ENCODE measurements around the gene PRKAR1B.

Gene PRKAR1B

DNA sequence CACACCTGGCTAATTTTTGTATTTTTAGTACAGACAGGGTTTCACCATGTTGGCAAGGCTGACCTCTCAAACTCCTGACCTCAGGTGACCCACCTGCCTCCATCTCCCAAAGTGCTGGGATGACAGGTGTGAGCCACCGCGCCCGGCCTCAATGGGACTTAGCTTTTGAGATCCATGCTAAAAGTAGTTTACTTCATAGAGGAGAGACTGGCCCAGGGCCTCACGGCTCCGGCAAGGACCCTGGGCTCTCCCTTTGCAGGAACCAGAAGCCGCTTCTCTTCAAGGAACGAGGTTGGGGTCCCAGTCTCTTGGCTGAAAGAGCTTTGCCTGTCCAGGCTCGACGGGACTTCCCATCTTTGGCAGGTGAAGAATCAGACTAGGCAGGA is 30.7 kb downstream of the PRKAR1B start:
- Histone ChIP-seq H3K9me3 (ENCODE audit: insufficient read depth, low read depth, low read length) (no peaks in the 10 kb centered on the region; the same call in 1 of the 2 replicates), H3K36me3 (ENCODE audit: insufficient read depth, low read depth, low read length) (peaks cover 22% of the 10 kb centered on the region; the same call in 1 of the 2 replicates), H3K27me3 (ENCODE audit: insufficient read depth, low read length) (no peaks in the 10 kb centered on the region), H3K27ac (ENCODE audit: low read length) (no peak overlapping the region), H3K4me3 (ENCODE audit: low read length) (no peak overlapping the region), H3K9ac (ENCODE audit: low read depth, low read length) (no peak overlapping the region), H3K4me1 (ENCODE audit: insufficient read depth, low read length) (no peaks in the 10 kb centered on the region)

DNA sequence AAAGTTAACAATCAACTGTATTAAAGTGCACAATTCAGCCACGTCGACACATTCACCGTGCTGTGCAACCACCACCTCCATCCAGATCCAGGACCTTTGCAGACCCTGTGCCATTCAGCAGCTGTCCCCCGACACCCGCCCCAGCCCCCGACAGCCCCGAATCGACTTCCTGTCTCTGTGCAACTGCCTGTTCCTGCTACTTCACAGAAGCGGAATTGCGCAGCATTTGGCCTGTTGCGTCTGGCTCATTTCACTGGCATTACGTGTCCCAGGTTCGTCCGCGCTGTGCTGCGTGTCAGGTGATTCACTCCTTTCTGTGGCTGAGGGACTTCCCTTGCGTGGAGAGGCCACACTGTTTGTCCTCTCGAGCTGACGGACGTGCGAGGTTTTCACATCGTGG is 33.8 kb downstream of the PRKAR1B start:
- Histone ChIP-seq H3K4me1 (ENCODE audit: insufficient read depth, low read length) (no peaks in the 10 kb centered on the region), H3K9ac (ENCODE audit: low read depth, low read length) (no peak overlapping the region), H3K27me3 (ENCODE audit: insufficient read depth, low read length) (no peaks in the 10 kb centered on the region), H3K4me3 (ENCODE audit: low read length) (no peak overlapping the region), H3K27ac (ENCODE audit: low read length) (no peak overlapping the region), H3K36me3 (ENCODE audit: insufficient read depth, low read depth, low read length) (peaks cover 14% of the 10 kb centered on the region; the same call in 1 of the 2 replicates), H3K9me3 (ENCODE audit: insufficient read depth, low read depth, low read length) (peaks cover 13% of the 10 kb centered on the region)

DNA sequence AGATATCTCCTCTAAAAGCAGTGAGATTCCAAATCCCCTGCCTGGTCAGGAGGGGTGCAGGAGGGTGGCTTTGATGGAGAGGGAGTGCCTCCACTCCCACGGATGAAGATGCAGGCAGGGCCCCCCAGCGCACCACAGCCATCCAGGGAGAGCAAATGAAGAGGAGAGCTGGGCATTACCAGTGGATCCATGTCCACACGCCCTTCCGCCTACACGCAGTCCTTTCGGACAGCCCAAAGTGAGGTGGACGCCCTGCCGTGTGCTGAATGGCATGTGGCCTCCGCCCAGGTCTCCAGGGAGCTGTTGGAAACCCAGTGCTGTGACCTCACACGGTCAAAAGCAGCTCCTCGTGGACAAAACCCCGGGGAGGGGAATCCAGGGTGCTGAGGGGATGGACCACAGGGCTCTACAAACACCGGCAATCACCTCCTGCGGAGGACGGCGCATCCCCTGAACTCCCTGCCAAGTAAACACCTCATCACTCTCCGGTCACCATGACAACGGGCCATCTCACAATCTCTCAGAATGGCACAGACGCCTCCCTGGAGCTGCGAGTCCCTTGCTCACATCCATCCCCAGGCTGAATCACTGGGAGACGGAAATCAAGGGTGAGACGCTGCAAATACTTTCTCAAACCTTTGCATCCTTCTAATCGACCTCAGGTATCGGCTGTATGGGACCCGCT is 35.6 kb downstream of the PRKAR1B start:
- Histone ChIP-seq H3K4me3 (ENCODE audit: low read length) (no peak overlapping the region), H3K36me3 (ENCODE audit: insufficient read depth, low read depth, low read length) (peaks cover 19% of the 10 kb centered on the region; the same call in 1 of the 2 replicates), H3K9ac (ENCODE audit: low read depth, low read length) (no peak overlapping the region)

DNA sequence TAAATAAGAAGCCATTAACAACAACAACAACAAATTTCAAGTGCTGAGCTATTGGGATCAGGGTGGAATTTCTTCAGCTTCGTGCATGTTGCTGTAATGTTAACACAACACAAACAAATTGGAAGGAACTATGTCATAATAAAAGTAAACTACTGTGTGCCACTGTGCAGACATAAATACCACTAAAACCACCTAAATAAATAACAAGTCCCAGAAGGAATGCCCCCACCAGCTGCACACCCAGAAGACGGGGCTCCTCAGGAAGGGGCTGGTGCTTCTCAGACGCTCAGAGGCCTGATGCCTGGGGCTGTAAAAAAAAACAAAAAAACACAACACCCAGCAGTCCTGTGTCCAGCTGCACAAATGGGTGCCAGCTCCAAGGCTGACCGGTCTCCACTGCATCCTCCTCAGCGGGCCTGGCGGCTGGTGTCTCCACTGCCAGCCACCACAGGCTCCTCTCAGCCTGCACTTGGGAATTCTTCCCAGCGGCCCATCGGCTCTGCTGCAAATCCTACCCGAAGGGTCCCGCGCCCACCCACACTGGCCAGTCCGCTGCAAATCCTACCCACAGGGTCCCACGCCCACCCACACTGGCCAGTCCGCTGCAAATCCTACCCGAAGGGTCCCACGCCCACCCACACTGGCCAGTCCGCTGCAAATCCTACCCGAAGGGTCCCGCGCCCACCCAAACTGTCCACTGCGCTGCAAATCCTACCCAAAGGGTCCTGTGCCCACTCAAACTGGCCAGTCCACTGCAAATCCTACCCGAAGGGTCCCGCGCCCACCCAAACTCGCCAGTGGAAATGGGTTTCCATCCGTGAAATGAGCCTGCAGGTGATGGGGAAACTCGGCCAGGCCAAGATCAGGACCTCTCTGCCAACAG is 36.4 kb downstream of the PRKAR1B start:
- Histone ChIP-seq H3K36me3 (ENCODE audit: insufficient read depth, low read depth, low read length) (peaks cover 23% of the 10 kb centered on the region; the same call in 1 of the 2 replicates), H3K4me3 (ENCODE audit: low read length) (no peak overlapping the region), H3K27ac (ENCODE audit: low read length) (no peak overlapping the region), H3K4me1 (ENCODE audit: insufficient read depth, low read length) (no peaks in the 10 kb centered on the region), H3K9me3 (ENCODE audit: insufficient read depth, low read depth, low read length) (peaks cover 34% of the 10 kb centered on the region), H3K27me3 (ENCODE audit: insufficient read depth, low read length) (no peaks in the 10 kb centered on the region), H3K9ac (ENCODE audit: low read depth, low read length) (no peak overlapping the region)

More for the DNA sequence above, 35.6 kb downstream of the PRKAR1B start:
- peaks cover 27% of the 10 kb centered on the region for H3K9me3 ChIP-seq (ENCODE audit: insufficient read depth, low read depth, low read length)
- no peaks in the 10 kb centered on the region for H3K4me1 ChIP-seq (ENCODE audit: insufficient read depth, low read length)
- H3K27me3 ChIP-seq (ENCODE audit: insufficient read depth, low read length): no peaks in the 10 kb centered on the region
- no peak overlapping the region for H3K27ac ChIP-seq (ENCODE audit: low read length)

DNA sequence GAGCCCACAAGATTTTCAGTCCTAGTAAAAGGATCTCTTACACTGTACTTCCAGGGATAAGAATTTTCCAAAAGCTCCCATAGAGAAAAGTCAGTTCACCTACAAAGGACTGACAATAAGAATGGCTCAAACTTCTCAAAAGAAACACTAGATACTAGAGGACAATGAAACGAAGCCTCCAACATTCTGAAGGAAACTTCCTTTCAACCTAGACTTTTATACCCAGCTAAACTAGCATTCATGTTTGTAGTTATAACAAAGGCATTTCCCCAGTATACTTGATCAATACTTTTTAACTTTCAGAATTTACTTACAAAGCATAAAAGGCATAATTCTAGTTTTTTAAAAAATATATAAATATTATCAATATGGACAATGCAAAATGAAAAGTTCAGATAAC is 41.5 kb downstream of the PRKAR1B start:
- H3K27me3 ChIP-seq (ENCODE audit: insufficient read depth, low read length): no peaks in the 10 kb centered on the region
- H3K4me3 ChIP-seq (ENCODE audit: low read length): no peak overlapping the region
- peaks cover 27% of the 10 kb centered on the region; the same call in 1 of the 2 replicates for H3K36me3 ChIP-seq (ENCODE audit: insufficient read depth, low read depth, low read length)
- H3K9me3 ChIP-seq (ENCODE audit: insufficient read depth, low read depth, low read length): peaks cover 39% of the 10 kb centered on the region
- no peak overlapping the region for H3K27ac ChIP-seq (ENCODE audit: low read length)
- H3K4me1 ChIP-seq (ENCODE audit: insufficient read depth, low read length): no peaks in the 10 kb centered on the region
- H3K9ac ChIP-seq (ENCODE audit: low read depth, low read length): no peak overlapping the region

DNA sequence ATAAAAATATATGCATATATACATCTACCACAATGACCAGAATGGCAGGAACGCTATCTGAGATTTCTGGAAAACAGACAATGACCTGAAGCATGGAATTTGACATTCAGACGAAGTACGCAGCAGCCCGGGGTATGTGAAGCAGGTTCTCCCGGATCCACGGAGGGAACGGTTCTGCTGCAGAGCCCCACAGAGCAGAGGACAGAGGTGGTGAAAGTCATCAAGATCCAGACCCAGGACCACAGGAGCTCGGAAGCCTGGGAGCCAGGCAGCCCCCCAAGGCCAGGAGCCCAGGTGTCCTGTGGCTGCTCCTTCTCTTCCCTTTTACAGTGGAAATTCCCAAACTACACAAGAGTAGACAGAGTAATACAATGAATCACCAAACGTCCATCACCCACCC is 42.7 kb downstream of the PRKAR1B start:
- peaks cover 35% of the 10 kb centered on the region; the same call in 1 of the 2 replicates for H3K36me3 ChIP-seq (ENCODE audit: insufficient read depth, low read depth, low read length)
- no peaks in the 10 kb centered on the region for H3K27me3 ChIP-seq (ENCODE audit: insufficient read depth, low read length)
- no peak overlapping the region for H3K27ac ChIP-seq (ENCODE audit: low read length)
- no peak overlapping the region for H3K9ac ChIP-seq (ENCODE audit: low read depth, low read length)
- H3K4me1 ChIP-seq (ENCODE audit: insufficient read depth, low read length): no peaks in the 10 kb centered on the region
- H3K9me3 ChIP-seq (ENCODE audit: insufficient read depth, low read depth, low read length): peaks cover 38% of the 10 kb centered on the region
- H3K4me3 ChIP-seq (ENCODE audit: low read length): no peak overlapping the region

DNA sequence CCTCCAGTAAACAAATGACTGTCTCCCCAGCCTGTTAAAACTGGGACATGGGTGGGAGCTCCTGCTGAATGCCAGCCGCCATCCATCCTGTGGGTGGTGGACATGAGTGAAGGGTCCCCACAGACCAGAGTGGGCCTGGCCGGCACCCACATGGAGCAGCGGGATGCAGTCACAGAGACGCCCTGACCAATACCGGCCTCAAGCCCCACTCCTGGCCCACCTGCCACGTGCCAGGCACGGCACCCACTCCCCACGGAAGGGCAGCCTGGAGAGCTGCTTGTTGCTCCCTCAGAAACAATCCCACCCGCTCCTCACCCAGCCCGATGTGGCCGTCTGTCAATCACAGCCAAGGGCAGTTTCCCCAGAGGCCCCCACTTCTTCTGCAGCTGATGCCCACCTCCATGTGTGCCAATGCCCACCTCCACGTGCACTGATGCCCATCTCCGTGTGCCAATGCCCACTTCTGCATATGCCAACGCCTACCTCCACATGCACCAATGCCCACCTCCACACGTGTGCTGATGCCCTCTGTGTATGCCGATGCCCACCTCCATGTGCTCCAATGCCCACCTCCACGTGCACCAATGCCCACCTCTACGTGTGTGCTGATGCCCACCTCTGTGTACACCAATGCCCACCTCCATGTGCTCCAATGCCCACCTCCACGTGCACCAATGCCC is 43.4 kb downstream of the PRKAR1B start:
- Histone ChIP-seq H3K27me3 (ENCODE audit: insufficient read depth, low read length) (no peaks in the 10 kb centered on the region), H3K9me3 (ENCODE audit: insufficient read depth, low read depth, low read length) (peaks cover 30% of the 10 kb centered on the region), H3K27ac (ENCODE audit: low read length) (no peak overlapping the region), H3K4me3 (ENCODE audit: low read length) (no peak overlapping the region), H3K9ac (ENCODE audit: low read depth, low read length) (no peak overlapping the region), H3K36me3 (ENCODE audit: insufficient read depth, low read depth, low read length) (peaks cover 42% of the 10 kb centered on the region; the same call in 1 of the 2 replicates), H3K4me1 (ENCODE audit: insufficient read depth, low read length) (no peaks in the 10 kb centered on the region)

DNA sequence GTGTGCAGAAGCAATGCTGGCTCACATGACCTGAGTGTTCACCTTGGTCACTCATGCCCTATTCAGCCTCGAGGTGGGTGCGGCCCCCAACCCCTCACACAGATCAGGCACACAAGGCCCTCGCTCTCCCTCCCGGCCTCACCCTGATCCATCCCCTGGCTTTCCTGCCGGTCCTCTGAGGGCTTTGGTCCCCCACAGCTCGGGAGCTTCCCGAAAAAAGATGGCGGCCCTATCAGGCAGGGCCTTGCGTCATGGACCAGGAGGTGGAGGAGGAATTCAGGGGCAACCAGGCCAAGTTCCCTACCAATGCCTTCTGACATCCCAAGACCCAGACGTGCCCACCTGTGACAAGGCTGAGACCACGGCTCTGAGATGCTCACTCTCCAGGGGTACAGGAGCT is 44.3 kb downstream of the PRKAR1B start:
- H3K4me3 ChIP-seq (ENCODE audit: low read length): no peak overlapping the region
- H3K27me3 ChIP-seq (ENCODE audit: insufficient read depth, low read length): no peaks in the 10 kb centered on the region
- H3K4me1 ChIP-seq (ENCODE audit: insufficient read depth, low read length): no peaks in the 10 kb centered on the region
- no peak overlapping the region for H3K9ac ChIP-seq (ENCODE audit: low read depth, low read length)
- peaks cover 23% of the 10 kb centered on the region for H3K9me3 ChIP-seq (ENCODE audit: insufficient read depth, low read depth, low read length)
- H3K27ac ChIP-seq (ENCODE audit: low read length): no peak overlapping the region
- peaks cover 44% of the 10 kb centered on the region for H3K36me3 ChIP-seq (ENCODE audit: insufficient read depth, low read depth, low read length)

DNA sequence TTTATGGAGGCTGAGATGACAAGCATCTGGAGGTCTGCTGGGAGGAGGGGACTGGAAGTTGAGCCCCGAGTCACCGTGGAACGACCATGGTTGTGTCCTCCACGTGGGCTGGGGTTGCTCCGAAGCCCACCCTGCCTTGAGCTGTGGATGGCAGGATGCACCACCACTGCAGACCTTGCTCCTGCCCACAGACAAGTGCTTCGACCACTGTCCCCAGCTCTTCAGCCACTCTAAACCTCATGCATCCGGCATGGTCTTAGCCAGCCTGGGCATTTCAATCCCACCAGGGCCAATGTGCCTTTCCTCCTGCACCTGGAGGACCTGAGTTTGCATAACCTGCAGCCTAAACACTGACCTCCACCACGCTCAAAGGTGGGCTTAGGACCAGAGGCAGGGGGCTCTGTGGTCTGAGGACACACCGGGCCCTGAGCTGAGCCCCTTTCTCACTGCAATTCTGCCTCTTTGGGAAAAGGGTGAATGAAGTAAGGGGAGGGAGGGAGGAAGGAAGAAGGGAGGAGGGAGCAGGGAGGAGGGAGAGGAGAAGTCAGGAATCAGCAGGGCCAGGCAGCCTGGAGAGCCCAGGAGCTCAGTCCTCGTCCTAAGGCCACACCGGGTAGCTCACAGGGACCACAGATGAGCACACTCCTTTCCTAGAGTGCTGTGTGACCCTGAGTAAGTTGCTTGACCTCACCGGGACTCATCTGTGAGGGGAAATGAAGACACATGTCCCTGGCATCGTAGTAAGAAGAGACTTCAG is 45.4 kb downstream of the PRKAR1B start:
- H3K4me1 ChIP-seq (ENCODE audit: insufficient read depth, low read length): no peaks in the 10 kb centered on the region
- H3K9ac ChIP-seq (ENCODE audit: low read depth, low read length): no peak overlapping the region
- H3K27me3 ChIP-seq (ENCODE audit: insufficient read depth, low read length): no peaks in the 10 kb centered on the region
- H3K27ac ChIP-seq (ENCODE audit: low read length): no peak overlapping the region
- H3K4me3 ChIP-seq (ENCODE audit: low read length): no peak overlapping the region
- H3K36me3 ChIP-seq (ENCODE audit: insufficient read depth, low read depth, low read length): peaks cover 50% of the 10 kb centered on the region
- peaks cover 14% of the 10 kb centered on the region for H3K9me3 ChIP-seq (ENCODE audit: insufficient read depth, low read depth, low read length)

DNA sequence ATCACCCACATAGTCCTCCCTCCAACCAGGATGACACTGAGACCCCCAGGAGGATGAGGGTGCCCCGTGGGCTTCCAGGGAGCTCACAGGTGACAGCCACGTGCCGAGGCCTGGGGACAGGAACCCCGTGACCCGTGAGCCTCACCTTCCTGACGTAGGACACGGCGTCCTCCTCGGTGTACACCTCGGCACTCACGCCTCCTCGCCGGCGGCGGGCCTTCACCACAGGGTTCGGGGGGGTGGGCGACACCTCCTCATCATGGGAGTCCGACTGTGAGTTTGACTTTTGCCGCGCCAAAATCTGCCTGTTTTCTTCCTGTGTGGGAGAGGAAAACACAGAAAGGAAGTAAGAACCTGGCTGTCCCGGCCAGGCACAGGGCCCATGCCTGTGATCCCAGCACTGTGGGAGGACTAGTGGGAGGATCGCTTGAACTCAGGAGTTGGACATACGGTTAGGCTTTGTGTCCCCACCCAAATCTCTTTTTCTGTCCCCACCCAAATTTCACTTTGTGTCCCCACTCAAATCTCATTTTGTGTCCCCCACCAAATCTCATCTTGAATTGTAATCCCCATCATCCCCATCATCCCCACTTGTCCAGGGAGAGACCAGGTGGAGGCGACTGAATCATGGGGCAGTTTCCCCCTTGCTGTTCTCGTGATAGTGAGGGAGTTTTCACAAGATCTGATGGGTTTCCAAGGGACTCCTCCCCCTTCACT is 46.5 kb downstream of the PRKAR1B start:
- Histone ChIP-seq H3K4me3 (ENCODE audit: low read length) (no peak overlapping the region), H3K9ac (ENCODE audit: low read depth, low read length) (no peak overlapping the region), H3K36me3 (ENCODE audit: insufficient read depth, low read depth, low read length) (peaks cover 55% of the 10 kb centered on the region), H3K9me3 (ENCODE audit: insufficient read depth, low read depth, low read length) (peaks cover 3% of the 10 kb centered on the region), H3K27me3 (ENCODE audit: insufficient read depth, low read length) (no peaks in the 10 kb centered on the region), H3K4me1 (ENCODE audit: insufficient read depth, low read length) (no peaks in the 10 kb centered on the region), H3K27ac (ENCODE audit: low read length) (no peak overlapping the region)

Data from iPS-20b (cell line).